H1 (cell line): ENCODE measurements around the gene SMC2. TPM values are rescaled to one million over a fixed set of nuclear protein-coding genes. Genes with fewer than 3 reads are reported as not detected.

ENCODE experiments used
- CTCF ChIA-PET: fragments of 300-600 bp; sonication (Branson Sonifier 250); formaldehyde crosslinking; loops from one replicate; lab custom pipeline; 2021; ENCODE audit not compliant: partially characterized antibody; lab: Charles Lee
- POLR2A ChIA-PET: fragments of 300-600 bp; sonication (Branson Sonifier 250); formaldehyde crosslinking; loops from one replicate; lab custom pipeline; 2021; ENCODE audit warnings: inconsistent platforms; ENCODE audit not compliant: partially characterized antibody; lab: Charles Lee
- DNase-seq, 2 experiments: peaks; one replicate each; pipeline versions ENCODE4 v3.0.0 to v3.0.0-alpha.2; 2010 to 2022; ENCODE audit warnings: low spot score in 2 of 2, low read depth in 1 of 2, mixed read lengths in 1 of 2
- FAIRE-seq: peaks from 2 replicates; lab custom pipeline; 2011; peaks lifted over from hg19 to GRCh38; lab: Jason Lieb, UNC
- H2AFZ ChIP-seq: 2 replicates; pipeline ENCODE4 v1.8.1; 2012; ENCODE audit warnings: low read length, inconsistent platforms
- H2AK5ac ChIP-seq: 2 replicates; pipeline ENCODE4 v1.6.1; 2013; ENCODE audit warnings: low read depth, low read length
- H2BK120ac ChIP-seq: replicated peaks from 2 replicates; pipeline ENCODE3; 2013; ENCODE audit warnings: low read depth, low read length, inconsistent platforms
- H2BK12ac ChIP-seq: 2 replicates; pipeline ENCODE4 v1.6.1; 2013; ENCODE audit warnings: low read depth, low read length
- H2BK15ac ChIP-seq: 2 replicates; pipeline ENCODE4 v1.6.1; 2013; ENCODE audit warnings: low read length
- H2BK20ac ChIP-seq: 2 replicates; pipeline ENCODE4 v1.6.1; 2013; ENCODE audit warnings: low read length
- H2BK5ac ChIP-seq: 2 replicates; pipeline ENCODE4 v1.6.1; 2013; ENCODE audit warnings: low read depth, low read length
- H3K14ac ChIP-seq: 2 replicates; pipeline ENCODE4 v1.6.1; 2013; ENCODE audit warnings: inconsistent platforms; ENCODE audit not compliant: insufficient read length
- H3K18ac ChIP-seq: 2 replicates; pipeline ENCODE4 v1.6.1; 2013; ENCODE audit warnings: low read length; ENCODE audit errors: extremely low read depth
- H3K23ac ChIP-seq: 2 replicates; pipeline ENCODE4 v1.6.1; 2013; ENCODE audit warnings: inconsistent platforms; ENCODE audit not compliant: insufficient read length
- H3K23me2 ChIP-seq: 2 replicates; pipeline ENCODE4 v1.6.1; 2013; ENCODE audit warnings: low read depth, low read length
- H3K27ac ChIP-seq: 2 replicates; pipeline ENCODE4 v1.6.1; 2011; ENCODE audit warnings: low read depth, low read length, inconsistent platforms
- H3K27me3 ChIP-seq, 4 experiments: replicated peaks in 1 of 4; 1 replicate in 1 of 4; 2 replicates in 3 of 4; pipeline versions ENCODE4 v1.6.1 to v1.8.1; 2011 to 2013; ENCODE audit warnings: low read length in 3 of 4, mild to moderate bottlenecking in 3 of 4, inconsistent platforms in 2 of 4, mixed read lengths in 2 of 4, moderate library complexity in 1 of 4; ENCODE audit not compliant: control insufficient read depth in 3 of 4, insufficient read depth in 3 of 4; ENCODE audit errors: extremely low read depth in 1 of 4
- H3K36me3 ChIP-seq, 4 experiments: 2 replicates each; pipeline versions ENCODE4 v1.6.1 to v1.8.1; 2011 to 2013; ENCODE audit warnings: mild to moderate bottlenecking in 4 of 4, low read length in 3 of 4, moderate library complexity in 2 of 4, control low read depth in 1 of 4, inconsistent platforms in 1 of 4; ENCODE audit not compliant: insufficient read depth in 4 of 4, control insufficient read depth in 2 of 4
- H3K4ac ChIP-seq: replicated peaks from 2 replicates; pipeline ENCODE3; 2013; ENCODE audit warnings: low read length, low read depth, mixed read lengths, inconsistent platforms; ENCODE audit not compliant: insufficient read length
- H3K4me1 ChIP-seq, 4 experiments: replicated peaks in 1 of 4; 1 replicate in 1 of 4; 2 replicates in 3 of 4; pipeline versions ENCODE4 v1.6.1 to v1.8.1; 2011 to 2013; ENCODE audit warnings: low read length in 3 of 4, inconsistent platforms in 2 of 4, mixed read lengths in 1 of 4; ENCODE audit not compliant: insufficient read depth in 4 of 4, control insufficient read depth in 3 of 4
- H3K4me2 ChIP-seq, 2 experiments: 2 replicates each; pipeline versions ENCODE4 v1.6.1 to v1.8.1; 2011 to 2013; ENCODE audit warnings: low read depth in 2 of 2, low read length in 2 of 2, control low read depth in 1 of 2, inconsistent platforms in 1 of 2, mild to moderate bottlenecking in 1 of 2; ENCODE audit not compliant: insufficient read depth in 1 of 2
- H3K4me3 ChIP-seq, 4 experiments: fragments of 200-600, 300-600 bp in 1 of 4; sonication (generic), shearing (Covaris generic), sonication (Bioruptor Twin) in 1 of 4; 2 replicates each; pipeline versions ENCODE4 v1.5.1 to v1.8.1; 2011 to 2016; ENCODE audit warnings: low read length in 4 of 4, low read depth in 3 of 4, control low read depth in 2 of 4, inconsistent platforms in 2 of 4, mild to moderate bottlenecking in 2 of 4, mixed read lengths in 1 of 4, moderate library complexity in 1 of 4; ENCODE audit not compliant: insufficient read depth in 2 of 4; ENCODE audit errors: extremely low read depth in 1 of 4
- H3K56ac ChIP-seq: replicated peaks from 2 replicates; pipeline ENCODE3; 2013; ENCODE audit warnings: low read depth, mild to moderate bottlenecking, mixed read lengths, low read length, inconsistent platforms; ENCODE audit not compliant: insufficient read length
- H3K79me1 ChIP-seq: 2 replicates; pipeline ENCODE4 v1.6.1; 2013; ENCODE audit warnings: low read depth, low read length, control low read depth
- H3K79me2 ChIP-seq, 2 experiments: 2 replicates each; pipeline versions ENCODE4 v1.6.1 to v1.8.1; 2012 to 2013; ENCODE audit warnings: low read length in 2 of 2, mild to moderate bottlenecking in 2 of 2, inconsistent platforms in 1 of 2; ENCODE audit not compliant: insufficient read depth in 2 of 2, control insufficient read depth in 1 of 2
- H3K9ac ChIP-seq, 4 experiments: replicated peaks in 1 of 4; 1 replicate in 1 of 4; 2 replicates in 3 of 4; pipeline versions ENCODE4 v1.6.1 to v1.8.1; 2011 to 2013; ENCODE audit warnings: low read depth in 3 of 4, low read length in 3 of 4, control low read depth in 2 of 4, mild to moderate bottlenecking in 2 of 4, moderate library complexity in 2 of 4, inconsistent platforms in 1 of 4; ENCODE audit errors: extremely low read depth in 1 of 4
- H3K9me3 ChIP-seq, 2 experiments: 2 replicates each; pipeline versions ENCODE4 v1.6.1 to v1.8.1; 2012 to 2013; ENCODE audit warnings: mild to moderate bottlenecking in 2 of 2, moderate library complexity in 2 of 2, control low read depth in 1 of 2, inconsistent platforms in 1 of 2, low read depth in 1 of 2, low read length in 1 of 2, mixed read lengths in 1 of 2; ENCODE audit not compliant: insufficient read depth in 2 of 2
- H4K20me1 ChIP-seq, 2 experiments: replicated peaks in 1 of 2; 2 replicates each; pipeline versions ENCODE3 to v1.8.1; 2011 to 2013; ENCODE audit warnings: inconsistent platforms in 2 of 2, low read length in 2 of 2, mild to moderate bottlenecking in 1 of 2; ENCODE audit not compliant: insufficient read depth in 2 of 2, control insufficient read depth in 1 of 2
- H4K5ac ChIP-seq: 2 replicates; pipeline ENCODE4 v1.6.1; 2013; ENCODE audit warnings: low read length, low read depth, mixed read lengths, inconsistent platforms; ENCODE audit not compliant: insufficient read length
- H4K8ac ChIP-seq: 2 replicates; pipeline ENCODE4 v1.8.0; 2013; ENCODE audit warnings: mild to moderate bottlenecking, moderate library complexity, low read length, inconsistent platforms; ENCODE audit not compliant: insufficient read depth; ENCODE audit errors: extremely low read depth
- H4K91ac ChIP-seq: replicated peaks from 2 replicates; pipeline ENCODE3; 2013; ENCODE audit warnings: low read length, mixed read lengths, inconsistent platforms; ENCODE audit not compliant: insufficient read length
- WGBS, 2 experiments: shearing (Covaris generic) in 1 of 2; methylation state at CpG; one replicate each; pipeline versions ENCODE4 v1.1.6 to v1.1.7; 2013 to 2015; ENCODE audit warnings: low lambda C conversion rate in 2 of 2, mixed read lengths in 2 of 2, inconsistent platforms in 1 of 2, low coverage in 1 of 2, missing lambda C conversion rate in 1 of 2; ENCODE audit not compliant: insufficient replicate concordance in 2 of 2, insufficient coverage in 1 of 2, insufficient read length in 1 of 2; ENCODE audit errors: extremely low coverage in 1 of 2, missing lambda C conversion rate in 1 of 2; 5-methylcytosine and 5-hydroxymethylcytosine counted together
- polyA plus RNA-seq, 7 experiments: library from polyadenylated mRNA; depleted of rRNA in 3 of 7; stranded (reverse) in 5 of 7; unstranded in 2 of 7; fragments of >200 nt in 5 of 7; fragments of 200-250 nt in 2 of 7; gene quantifications; 1 replicate in 5 of 7; 2 replicates in 1 of 7; 4 replicates in 1 of 7; pipeline versions ENCODE4 v1.2.1 to v1.2.3, GENCODE V29; 2011 to 2013; ENCODE audit warnings: missing spikeins in 2 of 7, mixed read lengths in 2 of 7
- total RNA-seq: library from RNA; stranded (reverse); fragmentation: NEBNext Ultra II Directional; extraction: Animal tissue kit (Norgen Biotek cat#: 25700); gene quantifications from 2 replicates; pipeline ENCODE4 v1.2.1, GENCODE V29; 2021

Gene SMC2
- total and polyA plus RNA-seq, 2 of the 8 experiments (the other 6 are each of a cell fraction or from before 2014, with no cell fraction given): 7.5 to 39.8 TPM

DNA sequence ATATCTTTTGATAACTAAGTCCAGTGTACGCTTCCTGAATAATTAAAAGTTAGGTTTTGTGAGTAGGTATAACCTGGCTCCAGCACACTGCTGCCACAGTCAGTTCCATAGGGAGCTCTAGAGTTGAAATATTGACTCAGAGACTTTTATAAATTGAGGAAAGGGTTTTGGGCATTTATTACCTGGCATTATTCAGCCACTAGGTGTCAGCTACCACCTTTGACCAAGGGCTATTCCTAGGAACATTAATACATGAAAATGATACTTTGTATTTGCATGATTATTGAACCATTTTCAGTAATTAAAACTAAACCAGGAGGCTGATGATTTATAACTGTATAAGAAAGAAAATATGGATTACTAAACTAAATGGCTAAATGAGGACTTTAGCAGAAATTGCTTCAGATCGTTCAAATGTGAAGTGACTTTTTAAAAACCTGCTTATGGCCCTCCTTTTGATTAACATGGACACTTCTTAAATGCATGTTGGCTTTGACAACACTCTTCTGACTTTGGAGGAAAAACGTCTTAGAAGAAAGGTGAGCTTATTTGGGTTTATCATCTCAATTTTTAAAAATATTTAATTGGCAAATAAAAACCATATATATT is 83.0 kb downstream of the SMC2 start:
- Histone ChIP-seq H2BK5ac (no peak overlapping the region), H3K36me3 (no peaks in the 10 kb centered on the region), H3K9ac (no peak overlapping the region), H3K18ac (no peak overlapping the region), H2AFZ (no peak overlapping the region), H2BK120ac (no peak overlapping the region), H3K4ac (no peak overlapping the region), H3K14ac (no peak overlapping the region), H3K27ac (no peak overlapping the region), H3K9me3 (no peaks in the 10 kb centered on the region), H2BK12ac (no peak overlapping the region), H3K4me2 (no peak overlapping the region), H4K8ac (no peak overlapping the region), H2BK15ac (no peak overlapping the region), H4K91ac (no peak overlapping the region), H4K20me1 (no peaks in the 10 kb centered on the region), H3K23me2 (no peaks in the 10 kb centered on the region), H2BK20ac (no peak overlapping the region), H2AK5ac (no peak overlapping the region), H3K4me1 (no peaks in the 10 kb centered on the region), H3K79me1 (no peaks in the 10 kb centered on the region), H3K27me3 (no peaks in the 10 kb centered on the region), H4K5ac (no peak overlapping the region), H3K79me2 (no peaks in the 10 kb centered on the region), H3K4me3 (no peak overlapping the region), H3K56ac (no peak overlapping the region), H3K23ac (no peak overlapping the region)
- CTCF ChIA-PET: interaction anchor here (0.6 to 7.9 kb wide), 19 partner anchors 10 to 566 kb away, joined by 3 to 133 read pairs (median 5); no protein-coding TSS in a partner anchor
- no peak for DNase-seq
- no peak for FAIRE-seq
- WGBS, 2 experiments: 72% methylated on average over 3 of the region's 3 CpGs; no CpG with 5 or more reads in 1 of the 2 experiments
- POLR2A ChIA-PET: no interaction called here
